Measurements from ENCODE around the gene POP5.
"Not testable (repeated sequence)": the region's sequence is repeated elsewhere in the genome, so short reads cannot be mapped to it uniquely, and the experiment has no call there.

DNA sequence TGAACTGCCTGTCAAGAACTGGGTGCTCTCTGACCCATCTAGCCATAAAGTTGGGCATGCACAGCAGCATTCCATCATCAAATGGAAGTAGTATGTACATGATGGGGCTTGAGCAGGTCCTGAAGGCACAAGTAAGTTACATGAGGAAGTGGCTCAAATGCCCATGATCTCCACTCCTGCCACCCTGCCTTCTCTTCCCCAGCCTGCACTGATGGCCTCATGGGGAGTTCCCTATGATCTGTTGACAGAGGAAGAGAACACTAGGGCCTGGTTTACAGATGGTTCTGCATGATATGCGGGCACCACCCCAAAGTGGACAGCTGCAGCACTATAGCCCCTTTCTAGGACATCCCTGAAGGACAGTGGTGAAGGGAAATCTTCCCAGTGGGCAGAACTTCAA lies 30.3 kb upstream of the POP5 start:
- TF ChIP-seq, protein P1, sequence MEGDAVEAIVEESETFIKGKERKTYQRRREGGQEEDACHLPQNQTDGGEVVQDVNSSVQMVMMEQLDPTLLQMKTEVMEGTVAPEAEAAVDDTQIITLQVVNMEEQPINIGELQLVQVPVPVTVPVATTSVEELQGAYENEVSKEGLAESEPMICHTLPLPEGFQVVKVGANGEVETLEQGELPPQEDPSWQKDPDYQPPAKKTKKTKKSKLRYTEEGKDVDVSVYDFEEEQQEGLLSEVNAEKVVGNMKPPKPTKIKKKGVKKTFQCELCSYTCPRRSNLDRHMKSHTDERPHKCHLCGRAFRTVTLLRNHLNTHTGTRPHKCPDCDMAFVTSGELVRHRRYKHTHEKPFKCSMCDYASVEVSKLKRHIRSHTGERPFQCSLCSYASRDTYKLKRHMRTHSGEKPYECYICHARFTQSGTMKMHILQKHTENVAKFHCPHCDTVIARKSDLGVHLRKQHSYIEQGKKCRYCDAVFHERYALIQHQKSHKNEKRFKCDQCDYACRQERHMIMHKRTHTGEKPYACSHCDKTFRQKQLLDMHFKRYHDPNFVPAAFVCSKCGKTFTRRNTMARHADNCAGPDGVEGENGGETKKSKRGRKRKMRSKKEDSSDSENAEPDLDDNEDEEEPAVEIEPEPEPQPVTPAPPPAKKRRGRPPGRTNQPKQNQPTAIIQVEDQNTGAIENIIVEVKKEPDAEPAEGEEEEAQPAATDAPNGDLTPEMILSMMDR (IDR thresholded peaks at IDR 0.05): not testable (repeated sequence)
- not testable (repeated sequence) for TF ChIP-seq POLR2A (IDR thresholded peaks at IDR 0.05)
